ENCODE measurements around the gene GPR62.

DNA sequence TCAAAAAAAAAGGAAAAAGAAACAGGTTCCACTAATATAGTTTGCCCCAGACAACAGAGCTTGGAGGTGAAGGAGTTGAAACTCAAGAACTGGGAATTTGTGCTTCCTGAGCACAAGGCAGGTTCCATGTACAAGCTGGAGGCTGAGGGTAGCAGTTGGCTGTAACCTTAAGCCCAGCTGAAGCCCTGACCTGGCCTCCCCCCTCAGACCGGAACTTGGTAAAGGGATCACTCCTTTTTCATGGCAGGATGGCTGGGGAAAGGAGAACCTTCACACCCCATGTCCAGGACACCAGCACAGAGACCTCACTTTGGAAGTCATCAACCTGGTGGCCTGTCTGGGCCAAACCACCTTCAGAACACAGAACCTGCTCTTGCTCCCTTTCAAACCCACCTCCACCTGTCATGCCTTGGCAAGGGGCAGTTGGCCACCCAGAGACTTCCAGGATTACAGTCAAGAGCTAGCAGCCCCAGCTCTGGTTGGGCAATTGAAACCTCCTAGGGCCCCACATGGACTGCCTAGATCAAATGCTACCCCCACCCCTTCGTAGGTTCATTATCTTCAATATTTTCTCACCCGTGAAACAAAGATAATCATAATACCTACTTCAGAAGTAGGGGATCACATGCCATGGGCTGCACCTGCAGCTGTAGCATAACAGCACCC is 37.0 kb downstream of the GPR62 start:
- TF ChIP-seq, protein P1, sequence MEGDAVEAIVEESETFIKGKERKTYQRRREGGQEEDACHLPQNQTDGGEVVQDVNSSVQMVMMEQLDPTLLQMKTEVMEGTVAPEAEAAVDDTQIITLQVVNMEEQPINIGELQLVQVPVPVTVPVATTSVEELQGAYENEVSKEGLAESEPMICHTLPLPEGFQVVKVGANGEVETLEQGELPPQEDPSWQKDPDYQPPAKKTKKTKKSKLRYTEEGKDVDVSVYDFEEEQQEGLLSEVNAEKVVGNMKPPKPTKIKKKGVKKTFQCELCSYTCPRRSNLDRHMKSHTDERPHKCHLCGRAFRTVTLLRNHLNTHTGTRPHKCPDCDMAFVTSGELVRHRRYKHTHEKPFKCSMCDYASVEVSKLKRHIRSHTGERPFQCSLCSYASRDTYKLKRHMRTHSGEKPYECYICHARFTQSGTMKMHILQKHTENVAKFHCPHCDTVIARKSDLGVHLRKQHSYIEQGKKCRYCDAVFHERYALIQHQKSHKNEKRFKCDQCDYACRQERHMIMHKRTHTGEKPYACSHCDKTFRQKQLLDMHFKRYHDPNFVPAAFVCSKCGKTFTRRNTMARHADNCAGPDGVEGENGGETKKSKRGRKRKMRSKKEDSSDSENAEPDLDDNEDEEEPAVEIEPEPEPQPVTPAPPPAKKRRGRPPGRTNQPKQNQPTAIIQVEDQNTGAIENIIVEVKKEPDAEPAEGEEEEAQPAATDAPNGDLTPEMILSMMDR (conservative IDR thresholded peaks at IDR 0.05; ENCODE audit: low read depth, low read length): no peak
- TF ChIP-seq EZH2 (IDR thresholded peaks at IDR 0.05; ENCODE audit: low read length, unreplicated experiment): no peak
- no peak for TF ChIP-seq EZH2phosphoT487 (IDR thresholded peaks at IDR 0.05; ENCODE audit: borderline replicate concordance, low read length)
